Vagina (tissue), 2 donors: ENCODE data around the gene GLYATL2.

Experiments
- POLR2A ChIP-seq, 2 donors: fragments of 450-650 bp; IDR thresholded peaks; one replicate each; pipeline ENCODE4 v1.6.1; 2017; ENCODE audit warnings: antibody characterized with exemption in 2 of 2, mild to moderate bottlenecking in 2 of 2, moderate library complexity in 2 of 2
- POLR2AphosphoS5 ChIP-seq, 2 donors: sonication (generic); formaldehyde crosslinking; IDR thresholded peaks; one replicate each; pipeline ENCODE4 v1.9.0; 2017; ENCODE audit warnings: antibody characterized with exemption in 2 of 2, mild to moderate bottlenecking in 2 of 2, low read depth in 1 of 2; ENCODE audit not compliant: insufficient read depth in 1 of 2

GRCh38 chr11:58807343-58807742 is 37.2 kb downstream of the GLYATL2 start:
- TF ChIP-seq POLR2AphosphoS5 (IDR thresholded peaks at IDR 0.05; ENCODE audit: insufficient read depth in 1 of 2, low read depth in 1 of 2) (no peak), POLR2A (IDR thresholded peaks at IDR 0.05) (no peak)
